Endothelial cell (in vitro differentiated cells): ENCODE results near the gene CCDC136. TPM values are rescaled to one million over a fixed set of nuclear protein-coding genes. Genes with fewer than 3 reads are reported as not detected.
A peak's percentile ranks its signal among the peaks of the same experiment; 100 is the strongest.

ENCODE experiments used
- DNase-seq: peaks from one replicate; pipeline ENCODE4 v3.0.0; 2021; ENCODE audit warnings: low spot score
- H3K27ac Mint-ChIP-seq: one replicate; pipeline ENCODE4 v1.8.0; 2021; ENCODE audit warnings: mixed read lengths, inconsistent platforms; ENCODE audit not compliant: unreplicated experiment
- H3K27me3 Mint-ChIP-seq: one replicate; pipeline ENCODE4 v1.8.0; 2021; ENCODE audit warnings: mild to moderate bottlenecking, moderate library complexity, mixed read lengths, inconsistent platforms; ENCODE audit not compliant: unreplicated experiment
- H3K36me3 Mint-ChIP-seq: one replicate; pipeline ENCODE4 v1.8.0; 2021; ENCODE audit warnings: mild to moderate bottlenecking, low read depth, mixed read lengths, inconsistent platforms; ENCODE audit not compliant: unreplicated experiment
- H3K4me1 Mint-ChIP-seq: one replicate; pipeline ENCODE4 v1.8.0; 2021; ENCODE audit warnings: mild to moderate bottlenecking, mixed read lengths, inconsistent platforms; ENCODE audit not compliant: unreplicated experiment
- H3K4me3 Mint-ChIP-seq: one replicate; pipeline ENCODE4 v1.8.0; 2021; ENCODE audit warnings: mild to moderate bottlenecking, mixed read lengths, inconsistent platforms; ENCODE audit not compliant: unreplicated experiment
- H3K9me3 Mint-ChIP-seq: one replicate; pipeline ENCODE4 v1.8.0; 2021; ENCODE audit warnings: mixed read lengths, inconsistent platforms; ENCODE audit not compliant: unreplicated experiment
- total RNA-seq: library from RNA; stranded (reverse); fragmentation: NEBNext Ultra II Directional; extraction: Animal tissue kit (Norgen Biotek cat#: 25700); gene quantifications from one replicate; pipeline ENCODE4 v1.2.1, GENCODE V29; 2021; ENCODE audit not compliant: unreplicated experiment
- TF ChIP-seq, protein P1 (sequence below): fragments of 200-600 bp; sonication (generic); IDR thresholded peaks from one replicate; pipeline ENCODE4 v1.5.0; 2021; ENCODE audit warnings: antibody characterized with exemption; ENCODE audit not compliant: unreplicated experiment

The CCDC136 gene
- total RNA-seq, 1 donor from 2014 or later: 31.5 TPM

DNA sequence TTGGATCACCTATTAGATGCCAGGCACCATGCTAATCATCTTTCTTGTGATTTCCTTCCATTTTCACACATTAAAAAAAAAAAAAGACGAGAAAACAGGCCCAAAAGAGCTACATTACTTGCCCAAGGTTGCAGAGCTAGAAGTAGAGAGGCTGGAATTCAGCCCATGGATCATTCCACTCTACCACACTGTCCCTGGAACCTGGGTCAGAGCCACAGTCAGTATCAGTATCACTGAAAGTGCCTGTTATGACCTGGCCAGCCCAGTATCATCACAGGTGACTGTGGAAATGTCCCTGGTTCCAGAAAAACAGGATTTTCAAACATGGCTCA, 35.1 kb downstream of the CCDC136 start:
- TF ChIP-seq, protein P1, sequence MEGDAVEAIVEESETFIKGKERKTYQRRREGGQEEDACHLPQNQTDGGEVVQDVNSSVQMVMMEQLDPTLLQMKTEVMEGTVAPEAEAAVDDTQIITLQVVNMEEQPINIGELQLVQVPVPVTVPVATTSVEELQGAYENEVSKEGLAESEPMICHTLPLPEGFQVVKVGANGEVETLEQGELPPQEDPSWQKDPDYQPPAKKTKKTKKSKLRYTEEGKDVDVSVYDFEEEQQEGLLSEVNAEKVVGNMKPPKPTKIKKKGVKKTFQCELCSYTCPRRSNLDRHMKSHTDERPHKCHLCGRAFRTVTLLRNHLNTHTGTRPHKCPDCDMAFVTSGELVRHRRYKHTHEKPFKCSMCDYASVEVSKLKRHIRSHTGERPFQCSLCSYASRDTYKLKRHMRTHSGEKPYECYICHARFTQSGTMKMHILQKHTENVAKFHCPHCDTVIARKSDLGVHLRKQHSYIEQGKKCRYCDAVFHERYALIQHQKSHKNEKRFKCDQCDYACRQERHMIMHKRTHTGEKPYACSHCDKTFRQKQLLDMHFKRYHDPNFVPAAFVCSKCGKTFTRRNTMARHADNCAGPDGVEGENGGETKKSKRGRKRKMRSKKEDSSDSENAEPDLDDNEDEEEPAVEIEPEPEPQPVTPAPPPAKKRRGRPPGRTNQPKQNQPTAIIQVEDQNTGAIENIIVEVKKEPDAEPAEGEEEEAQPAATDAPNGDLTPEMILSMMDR: no peak
- H3K4me1 Mint-ChIP-seq: peaks cover 8% of the 10 kb centered on the region
- H3K27me3 Mint-ChIP-seq: peaks cover 8% of the 10 kb centered on the region
- no peaks in the 10 kb centered on the region for H3K9me3 Mint-ChIP-seq
- H3K36me3 Mint-ChIP-seq: no peaks in the 10 kb centered on the region
- H3K4me3 Mint-ChIP-seq: no peak overlapping the region
- H3K27ac Mint-ChIP-seq: no peak overlapping the region
- no peak for DNase-seq

DNA sequence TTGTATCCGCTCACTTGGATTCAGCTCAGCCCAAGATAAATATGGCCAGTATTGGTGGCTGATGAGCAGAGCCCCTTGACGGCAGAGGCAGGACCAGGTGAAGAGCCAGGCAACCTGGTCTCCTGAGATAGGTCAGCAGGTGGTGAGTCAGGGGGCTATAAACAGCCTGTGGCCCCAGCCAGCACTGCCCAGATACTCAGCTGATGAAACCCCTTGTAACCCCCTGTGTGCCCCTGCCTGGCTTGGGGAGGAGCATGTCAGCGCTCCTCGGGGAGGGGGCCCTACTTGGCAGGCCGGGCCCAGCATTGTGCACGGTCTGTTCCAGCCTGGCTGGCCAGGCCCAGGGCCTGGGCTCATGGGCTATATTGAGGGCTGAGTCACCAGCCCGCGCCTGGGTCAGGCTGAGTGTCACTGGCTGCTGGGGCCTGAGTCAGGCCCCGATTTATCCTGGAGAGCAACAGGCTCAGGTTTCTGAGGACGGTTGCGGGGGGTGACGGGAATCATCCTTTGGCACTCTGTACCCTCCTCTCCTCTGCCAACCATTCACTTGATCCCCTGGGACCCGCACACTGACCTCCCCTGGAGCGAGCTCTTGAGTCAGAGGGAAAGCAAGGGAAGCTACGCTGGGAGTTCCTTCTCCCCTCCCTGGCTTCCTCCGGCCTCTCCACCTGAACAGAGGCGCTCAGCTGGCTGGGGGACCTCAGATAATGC, 35.6 kb downstream of the CCDC136 start:
- Mint-ChIP-seq H3K9me3 (no peaks in the 10 kb centered on the region), H3K4me3 (no peak overlapping the region), H3K36me3 (no peaks in the 10 kb centered on the region), H3K4me1 (peaks cover 8% of the 10 kb centered on the region), H3K27me3 (peaks cover 8% of the 10 kb centered on the region), H3K27ac (no peak overlapping the region)
- DNase-seq: no peak
- TF ChIP-seq, protein P1: no peak

DNA sequence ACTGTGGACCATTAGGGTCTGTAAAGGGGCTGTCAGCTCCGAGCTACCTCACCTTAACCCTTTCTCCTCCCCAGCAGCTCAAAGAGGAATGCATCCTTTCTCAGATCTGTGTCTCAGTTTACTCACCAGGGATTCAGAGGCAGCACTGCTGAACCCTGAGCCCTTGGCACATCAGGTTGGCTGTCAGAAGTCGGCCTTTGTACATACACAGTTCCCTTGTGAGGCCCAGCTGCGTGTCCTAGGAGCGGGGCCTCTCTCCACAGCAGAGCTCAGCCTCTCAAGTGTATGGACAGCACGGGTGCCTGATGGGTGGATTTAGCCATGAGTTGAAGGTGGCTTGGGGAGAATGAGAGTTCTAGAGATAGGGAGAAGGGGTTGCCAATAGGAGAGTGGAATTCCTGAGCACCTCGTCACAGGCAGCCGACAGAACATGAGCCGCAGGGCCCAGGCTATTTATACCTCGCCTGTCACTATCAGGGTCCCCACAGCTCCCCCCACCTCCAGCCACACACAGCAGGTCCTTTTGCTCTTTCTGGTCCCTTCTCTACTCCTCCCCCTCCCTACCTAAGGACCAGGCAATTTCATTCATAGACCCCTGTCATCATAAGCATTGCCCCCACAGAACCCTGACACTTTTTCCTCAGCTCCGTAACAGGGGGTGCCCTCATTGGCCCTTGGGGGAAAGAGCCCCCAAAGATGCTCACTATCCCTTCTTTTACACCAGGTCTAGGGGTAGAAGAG, 36.4 kb downstream of the CCDC136 start:
- Mint-ChIP-seq H3K4me3 (no peak overlapping the region), H3K9me3 (no peaks in the 10 kb centered on the region), H3K36me3 (no peaks in the 10 kb centered on the region), H3K27me3 (peaks cover 8% of the 10 kb centered on the region), H3K27ac (no peak overlapping the region), H3K4me1 (peaks cover 8% of the 10 kb centered on the region)
- no peak for DNase-seq
- TF ChIP-seq, protein P1: no peak

DNA sequence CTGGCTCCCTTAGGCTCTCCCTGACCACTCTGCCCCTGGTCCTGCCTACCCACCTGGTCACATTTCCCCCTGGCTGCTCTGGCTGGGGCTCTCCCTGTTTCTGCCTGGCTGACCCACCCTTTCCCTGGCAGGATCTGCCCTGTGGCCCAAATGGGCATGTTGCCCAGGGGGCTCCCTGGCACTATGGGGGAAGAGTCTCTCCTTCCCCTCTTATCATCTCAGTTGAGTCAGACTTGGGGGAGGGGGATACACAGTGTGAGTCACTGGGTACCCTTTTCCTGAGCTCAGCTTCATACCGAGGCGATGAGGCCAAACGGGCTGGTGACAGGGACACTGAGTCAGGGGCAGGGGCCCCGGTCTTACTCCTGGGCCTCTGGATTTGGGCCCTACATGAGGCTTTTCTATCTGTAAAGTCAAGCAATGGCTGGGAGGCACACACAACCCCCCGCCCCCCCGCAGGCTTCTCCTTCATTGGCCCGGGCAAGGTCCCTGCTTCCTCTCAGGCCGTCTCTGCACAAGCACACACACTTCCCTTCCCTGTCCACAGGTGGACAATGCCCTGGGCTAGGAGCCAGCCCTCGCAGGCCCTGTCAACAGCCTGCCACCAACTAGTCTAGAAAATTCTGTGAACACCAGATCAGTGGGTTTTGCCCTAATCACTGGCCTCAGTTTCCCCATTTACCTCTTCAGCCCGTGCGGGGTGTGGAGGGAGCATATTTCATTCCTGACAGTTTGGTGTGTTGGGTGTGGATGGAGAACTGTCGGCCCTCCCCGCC, 37.8 kb downstream of the CCDC136 start:
- H3K9me3 Mint-ChIP-seq: no peaks in the 10 kb centered on the region

More for the DNA sequence above, 37.8 kb downstream of the CCDC136 start:
- Mint-ChIP-seq H3K27ac (no peak overlapping the region), H3K36me3 (no peaks in the 10 kb centered on the region), H3K27me3 (peaks cover 11% of the 10 kb centered on the region), H3K4me1 (peaks cover 8% of the 10 kb centered on the region), H3K4me3 (peak overlapping the region; percentile 56)
- no peak for DNase-seq
- TF ChIP-seq, protein P1: no peak
